ENCODE data around the gene RAD51B.

- TF ChIP-seq CTCF (IDR thresholded peaks at IDR 0.05) (no peak), POLR2A (IDR thresholded peaks at IDR 0.05) (no peak)
Measured at GRCh38 chr14:68516342-68516741, 696.8 kb downstream of the RAD51B start.

Data from thyroid gland (tissue), 4 donors.